SU-DHL-6 (cell line): Measurements from ENCODE around the gene LEMD3.

ENCODE experiments used
- CTCF ChIP-seq: fragments of 200-600 bp; sonication (generic); IDR thresholded peaks from one replicate; pipeline ENCODE4 v1.5.1; 2017; ENCODE audit warnings: antibody characterized with exemption, mild to moderate bottlenecking, low read length, moderate library complexity; ENCODE audit not compliant: insufficient read depth, poor library complexity, severe bottlenecking
- EZH2phosphoT487 ChIP-seq: fragments of 200-600 bp; sonication (generic), shearing (Covaris generic); conservative IDR thresholded peaks from 2 replicates; pipeline ENCODE4 v1.6.1; 2018; ENCODE audit warnings: mild to moderate bottlenecking, antibody characterized with exemption, low read length, moderate library complexity, mixed read lengths

- TF ChIP-seq CTCF (no peak), EZH2phosphoT487 (no peak)
Measured at GRCh38 chr12:65168681-65169319, 583 bp upstream of the LEMD3 start.
